Ascending aorta (tissue), 2 donors: ENCODE measurements around the gene SOCS1. TPM values are rescaled to one million over a fixed set of nuclear protein-coding genes. Genes with fewer than 3 reads are reported as not detected.

Experiments
- DNase-seq, 2 donors: peaks; one replicate each; pipeline ENCODE4 v3.0.0-alpha.2; 2019; ENCODE audit warnings: low spot score in 2 of 2
- H3K27ac ChIP-seq, 2 donors: fragments of 200-600 bp; sonication (generic); one replicate each; pipeline ENCODE4 v1.5.1; 2016 to 2017; ENCODE audit warnings: mild to moderate bottlenecking in 1 of 2
- H3K27me3 ChIP-seq: fragments of 200-600 bp; sonication (generic); one replicate; pipeline ENCODE4 v1.5.1; 2017
- H3K36me3 ChIP-seq, 2 donors: fragments of 200-600 bp; sonication (generic); one replicate each; pipeline ENCODE4 v1.5.1; 2016
- H3K4me1 ChIP-seq, 2 donors: fragments of 200-600 bp; sonication (generic); one replicate each; pipeline ENCODE4 v1.5.1; 2016 to 2017; ENCODE audit warnings: mild to moderate bottlenecking in 1 of 2
- H3K4me3 ChIP-seq, 2 donors: fragments of 200-600 bp; sonication (generic); one replicate each; pipeline ENCODE4 v1.5.1; 2016 to 2017; ENCODE audit warnings: mild to moderate bottlenecking in 1 of 2
- H3K9me3 ChIP-seq, 2 donors: fragments of 200-600 bp; sonication (generic); one replicate each; pipeline ENCODE4 v1.5.1; 2016
- CTCF ChIP-seq, 3 experiments: fragments of 200-600 bp in 2 of 3; fragments of 450-650 bp in 1 of 3; sonication (generic) in 2 of 3; IDR thresholded peaks; one replicate each; pipeline ENCODE4 v1.5.1; 2016 to 2019; ENCODE audit warnings: antibody characterized with exemption in 3 of 3, mild to moderate bottlenecking in 1 of 3, moderate library complexity in 1 of 3
- intact Hi-C: fragments of 100-400 bp; cut with DNase I; formaldehyde crosslinking; loops from one replicate; pipeline ENCODE4 v1.15.1; 2023
- total RNA-seq: library from RNA; depleted of rRNA; stranded (reverse); fragments of >200 nt; gene quantifications from one replicate; pipeline ENCODE4 v1.1.0, GENCODE V29; 2016

SOCS1 gene
- total RNA-seq, 1 donor from 2014 or later = 1.8 TPM

- no peak for TF ChIP-seq CTCF (IDR thresholded peaks at IDR 0.05)
- DNase-seq = no peak
- intact Hi-C loops = no loop called here
- Histone ChIP-seq H3K9me3 (no peaks in the 10 kb centered on the region), H3K36me3 (no peaks in the 10 kb centered on the region), H3K4me3 (no peak overlapping the region), H3K4me1 (no peaks in the 10 kb centered on the region), H3K27me3 (no peaks in the 10 kb centered on the region), H3K27ac (no peak overlapping the region)
Observed at GRCh38 chr16:11205065-11205699, 50.8 kb downstream of the SOCS1 start.

GRCh38 chr16:11204513-11205047, 51.4 kb downstream of the SOCS1 start:
- TF ChIP-seq CTCF (IDR thresholded peaks at IDR 0.05) = no peak
- no peaks in the 10 kb centered on the region for H3K27me3 ChIP-seq
- no peaks in the 10 kb centered on the region for H3K36me3 ChIP-seq
- DNase-seq = no peak
- intact Hi-C loops = no loop called here
- H3K4me1 ChIP-seq = no peaks in the 10 kb centered on the region
- H3K9me3 ChIP-seq = no peaks in the 10 kb centered on the region
- H3K4me3 ChIP-seq = no peak overlapping the region
- no peak overlapping the region for H3K27ac ChIP-seq

Other genes with a start within 250 kb of the SOCS1 start
- not detected for gene TNP2, start 13.1 kb upstream of the SOCS1 start, total RNA-seq
- not detected for gene PRM3, start 17.4 kb upstream of the SOCS1 start, total RNA-seq
- not detected for gene PRM2, start 20.3 kb upstream of the SOCS1 start, total RNA-seq
- not detected for gene PRM1, start 25.1 kb upstream of the SOCS1 start, total RNA-seq
- not detected for gene RMI2, start 89.3 kb upstream of the SOCS1 start, total RNA-seq